Neuron (in vitro differentiated cells): ENCODE results near the gene APRT.

Source experiments
- H2AFZ ChIP-seq: one replicate; pipeline ENCODE4 v1.6.1; 2013; ENCODE audit warnings: low read depth, mild to moderate bottlenecking, inconsistent platforms, low read length, moderate library complexity
- H3K27me3 ChIP-seq: one replicate; pipeline ENCODE4 v1.6.1; 2013; ENCODE audit warnings: low read length; ENCODE audit not compliant: insufficient read depth
- H3K36me3 ChIP-seq: one replicate; pipeline ENCODE4 v1.6.1; 2013; ENCODE audit warnings: low read length; ENCODE audit not compliant: insufficient read depth
- H3K4me1 ChIP-seq: one replicate; pipeline ENCODE4 v1.6.1; 2013; ENCODE audit warnings: low read length; ENCODE audit not compliant: insufficient read depth
- H3K4me3 ChIP-seq: 2 replicates; pipeline ENCODE4 v1.5.1; 2013; ENCODE audit warnings: mild to moderate bottlenecking, low read length, moderate library complexity
- H3K9me3 ChIP-seq: one replicate; pipeline ENCODE4 v1.6.1; 2013; ENCODE audit warnings: low read length

APRT gene

DNA sequence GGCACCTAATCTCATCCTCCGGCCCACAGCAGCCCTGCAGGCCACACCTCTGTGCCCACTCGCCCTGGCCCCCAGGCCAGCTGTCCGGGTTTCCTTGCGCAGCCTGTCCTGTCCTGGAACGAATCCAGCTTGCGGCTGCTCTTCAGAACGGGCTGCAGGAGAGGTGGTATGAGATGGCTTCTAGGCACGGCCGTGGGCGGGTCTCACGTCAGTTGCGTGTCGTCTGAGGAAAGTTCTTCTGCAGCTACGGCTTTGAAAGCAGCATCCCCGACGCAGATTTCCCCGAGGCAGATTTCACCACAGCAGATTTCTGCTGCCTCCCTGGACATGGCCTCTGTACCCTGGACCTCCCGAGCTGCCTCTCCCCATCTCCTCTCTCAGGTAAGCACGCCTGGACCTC is 26.8 kb upstream of the APRT start:
- Histone ChIP-seq H2AFZ (no peak overlapping the region), H3K36me3 (no peaks in the 10 kb centered on the region), H3K4me3 (no peak overlapping the region), H3K9me3 (no peaks in the 10 kb centered on the region), H3K4me1 (no peaks in the 10 kb centered on the region), H3K27me3 (no peaks in the 10 kb centered on the region)

- Histone ChIP-seq H2AFZ (no peak overlapping the region), H3K4me3 (no peak overlapping the region), H3K27me3 (no peaks in the 10 kb centered on the region), H3K9me3 (no peaks in the 10 kb centered on the region), H3K4me1 (no peaks in the 10 kb centered on the region), H3K36me3 (no peaks in the 10 kb centered on the region)
Observed at GRCh38 chr16:88837806-88838205, 26.1 kb upstream of the APRT start.

DNA sequence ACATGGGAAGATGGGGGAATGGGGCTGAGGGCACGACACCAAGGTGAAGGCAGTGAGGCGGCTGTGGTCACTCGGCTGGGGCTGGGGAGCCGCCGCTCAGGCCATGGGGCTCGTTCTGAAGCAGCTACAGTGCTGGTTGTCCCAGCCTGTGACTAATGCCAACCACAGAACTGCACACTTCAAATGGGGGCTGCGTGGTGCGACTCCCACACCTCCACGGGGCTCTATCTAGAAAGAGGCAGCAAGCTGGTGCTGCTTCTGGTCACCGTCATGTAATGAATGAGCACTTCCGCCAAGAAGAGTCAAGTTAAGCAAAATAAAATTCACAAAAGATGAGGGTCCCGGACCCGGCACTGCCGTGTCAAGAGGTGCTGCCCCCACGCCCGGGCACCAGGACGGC is 25.1 kb upstream of the APRT start:
- H3K36me3 ChIP-seq = no peaks in the 10 kb centered on the region
- H2AFZ ChIP-seq = no peak overlapping the region
- H3K27me3 ChIP-seq = no peaks in the 10 kb centered on the region
- H3K4me1 ChIP-seq = no peaks in the 10 kb centered on the region
- no peak overlapping the region for H3K4me3 ChIP-seq
- no peaks in the 10 kb centered on the region for H3K9me3 ChIP-seq

DNA sequence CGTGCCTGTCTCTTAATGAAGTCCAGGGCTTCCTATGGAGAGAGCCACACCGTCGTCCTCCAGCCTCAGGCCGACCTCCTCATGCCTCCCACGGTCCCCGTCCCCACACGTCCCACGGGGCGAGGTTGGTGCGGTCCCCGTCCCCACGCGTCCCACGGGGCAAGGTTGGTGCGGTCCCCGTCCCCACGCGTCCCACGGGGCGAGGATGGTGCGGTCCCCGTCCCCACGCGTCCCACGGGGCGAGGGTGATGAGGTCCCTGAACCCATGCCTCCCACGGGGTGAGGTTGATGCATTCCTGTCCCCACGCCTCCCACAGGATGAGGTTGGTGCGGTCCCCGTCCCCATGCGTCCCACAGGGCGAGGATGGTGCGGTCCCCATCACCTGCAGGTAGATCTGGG is 24.1 kb upstream of the APRT start:
- Histone ChIP-seq H3K4me3 (no peak overlapping the region), H3K4me1 (no peaks in the 10 kb centered on the region), H3K27me3 (no peaks in the 10 kb centered on the region)

GRCh38 chr16:88835383-88835782 is 23.7 kb upstream of the APRT start:
- no peak overlapping the region for H2AFZ ChIP-seq
- H3K27me3 ChIP-seq = no peaks in the 10 kb centered on the region
- no peaks in the 10 kb centered on the region for H3K36me3 ChIP-seq
- no peaks in the 10 kb centered on the region for H3K9me3 ChIP-seq
- H3K4me3 ChIP-seq = no peak overlapping the region
- no peaks in the 10 kb centered on the region for H3K4me1 ChIP-seq

More for the DNA sequence above, 24.1 kb upstream of the APRT start:
- no peak overlapping the region for H2AFZ ChIP-seq
- no peaks in the 10 kb centered on the region for H3K36me3 ChIP-seq
- no peaks in the 10 kb centered on the region for H3K9me3 ChIP-seq

- H3K9me3 ChIP-seq = no peaks in the 10 kb centered on the region
- H2AFZ ChIP-seq = no peak overlapping the region
- no peak overlapping the region for H3K4me3 ChIP-seq
- H3K36me3 ChIP-seq = no peaks in the 10 kb centered on the region
- no peaks in the 10 kb centered on the region for H3K4me1 ChIP-seq
- no peaks in the 10 kb centered on the region for H3K27me3 ChIP-seq
Observed at GRCh38 chr16:88834670-88835069, 22.9 kb upstream of the APRT start.

DNA sequence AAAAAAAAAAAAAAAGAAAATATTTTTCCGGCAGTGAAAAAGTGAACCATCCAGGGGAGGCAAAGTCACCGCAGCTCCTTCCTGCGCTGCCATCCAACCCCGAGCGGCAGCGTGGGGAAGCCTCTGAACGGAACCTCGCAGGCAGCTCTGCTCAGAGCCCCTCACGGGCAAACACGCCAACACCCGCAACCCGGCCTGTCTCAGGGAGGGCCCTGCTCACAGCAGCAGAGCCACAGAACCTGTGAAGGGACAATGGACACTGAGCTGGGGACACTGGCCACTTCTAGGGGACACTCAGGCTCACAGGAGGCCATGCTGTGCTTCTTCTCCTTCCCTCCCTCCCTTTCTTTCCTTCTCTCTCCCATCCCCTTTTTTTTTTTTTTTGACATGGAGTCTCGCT is 21.4 kb upstream of the APRT start:
- no peaks in the 10 kb centered on the region for H3K36me3 ChIP-seq

GRCh38 chr16:88831838-88832237 is 20.1 kb upstream of the APRT start:
- no peaks in the 10 kb centered on the region for H3K9me3 ChIP-seq
- H2AFZ ChIP-seq = no peak overlapping the region
- H3K4me1 ChIP-seq = no peaks in the 10 kb centered on the region
- H3K27me3 ChIP-seq = no peaks in the 10 kb centered on the region
- H3K4me3 ChIP-seq = no peak overlapping the region
- H3K36me3 ChIP-seq = no peaks in the 10 kb centered on the region

More for the DNA sequence above, 21.4 kb upstream of the APRT start:
- no peak overlapping the region for H2AFZ ChIP-seq
- no peaks in the 10 kb centered on the region for H3K4me1 ChIP-seq
- H3K9me3 ChIP-seq = no peaks in the 10 kb centered on the region
- no peak overlapping the region for H3K4me3 ChIP-seq
- H3K27me3 ChIP-seq = no peaks in the 10 kb centered on the region

DNA sequence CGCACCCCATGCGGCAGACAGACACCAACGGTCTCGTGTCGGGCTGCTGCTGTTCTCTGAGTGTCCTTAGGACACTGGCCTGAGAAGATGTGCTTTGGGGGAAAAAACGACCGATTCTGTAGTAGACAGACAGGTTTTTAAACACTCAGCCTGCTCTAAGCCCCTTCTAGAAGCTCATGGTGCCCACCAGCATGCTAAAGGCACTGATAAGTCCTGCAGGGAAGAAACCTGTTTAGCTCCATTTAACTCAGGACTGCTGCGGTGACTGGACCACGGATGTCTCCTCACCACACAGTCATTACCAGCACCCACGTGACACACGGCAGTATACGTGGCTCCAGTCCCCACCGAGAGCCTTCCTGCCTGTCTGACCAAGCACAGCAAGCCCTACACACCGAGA is 19.1 kb upstream of the APRT start:
- Histone ChIP-seq H3K9me3 (no peaks in the 10 kb centered on the region), H3K36me3 (no peaks in the 10 kb centered on the region), H3K4me1 (no peaks in the 10 kb centered on the region), H3K4me3 (no peak overlapping the region), H2AFZ (no peak overlapping the region), H3K27me3 (no peaks in the 10 kb centered on the region)

DNA sequence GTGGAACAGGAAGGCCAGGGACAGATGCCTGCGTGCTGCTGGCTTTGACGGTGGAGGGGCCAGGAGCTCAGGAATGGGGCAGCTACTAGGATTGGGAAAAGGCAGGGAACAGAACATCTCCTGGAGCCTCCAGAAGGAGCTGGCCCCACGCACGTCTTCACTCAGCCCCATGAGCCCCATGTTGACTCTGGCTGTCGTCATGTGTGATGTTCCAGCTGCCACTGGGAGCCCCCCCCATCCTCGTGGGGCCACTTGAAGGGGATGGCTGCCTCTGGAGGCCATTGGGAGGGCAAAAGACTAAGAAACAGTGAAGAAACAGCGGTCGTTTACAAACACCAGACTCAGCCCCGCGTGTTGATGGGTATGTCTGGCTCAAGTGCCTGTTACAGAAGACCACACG is 18.5 kb upstream of the APRT start:
- H3K4me3 ChIP-seq = no peak overlapping the region
- no peak overlapping the region for H2AFZ ChIP-seq
- H3K4me1 ChIP-seq = no peaks in the 10 kb centered on the region
- H3K9me3 ChIP-seq = no peaks in the 10 kb centered on the region
- H3K27me3 ChIP-seq = no peaks in the 10 kb centered on the region
- no peaks in the 10 kb centered on the region for H3K36me3 ChIP-seq

- Histone ChIP-seq H3K36me3 (no peaks in the 10 kb centered on the region), H2AFZ (no peak overlapping the region), H3K9me3 (no peaks in the 10 kb centered on the region), H3K4me1 (no peaks in the 10 kb centered on the region), H3K4me3 (no peak overlapping the region), H3K27me3 (no peaks in the 10 kb centered on the region)
Observed at GRCh38 chr16:88828711-88829110, 17.0 kb upstream of the APRT start.

- no peak overlapping the region for H3K4me3 ChIP-seq
Observed at GRCh38 chr16:88827727-88828126, 16.0 kb upstream of the APRT start.

GRCh38 chr16:88826070-88826840 is 14.5 kb upstream of the APRT start:
- H3K4me1 ChIP-seq = no peaks in the 10 kb centered on the region

More at GRCh38 chr16:88827727-88828126, 16.0 kb upstream of the APRT start:
- no peaks in the 10 kb centered on the region for H3K4me1 ChIP-seq
- H2AFZ ChIP-seq = no peak overlapping the region
- H3K9me3 ChIP-seq = no peaks in the 10 kb centered on the region
- no peaks in the 10 kb centered on the region for H3K36me3 ChIP-seq
- H3K27me3 ChIP-seq = no peaks in the 10 kb centered on the region

DNA sequence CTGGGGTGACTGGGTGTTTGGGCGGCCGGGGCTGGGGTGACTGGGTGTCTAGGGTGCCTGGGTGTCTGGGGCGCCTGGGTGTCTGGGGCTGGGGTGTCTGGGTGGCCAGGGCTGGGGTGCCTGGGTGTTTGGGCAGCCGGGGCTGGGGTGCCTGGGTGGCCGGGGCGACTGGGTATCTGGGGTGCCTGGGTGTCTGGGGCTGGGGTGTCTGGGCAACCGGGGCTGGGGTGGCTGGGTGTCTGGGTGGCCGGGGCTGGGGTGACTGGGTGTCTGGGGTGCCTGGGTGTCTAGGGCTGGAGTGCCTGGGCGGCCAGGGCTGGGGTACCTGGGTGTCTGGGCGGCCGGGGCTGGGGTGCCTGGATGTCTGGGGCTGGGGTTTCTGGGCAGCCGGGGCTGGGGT is 13.4 kb upstream of the APRT start:
- Histone ChIP-seq H3K4me1 (no peaks in the 10 kb centered on the region), H3K36me3 (no peaks in the 10 kb centered on the region), H3K9me3 (no peaks in the 10 kb centered on the region), H3K4me3 (no peak overlapping the region), H3K27me3 (no peaks in the 10 kb centered on the region), H2AFZ (no peak overlapping the region)

More at GRCh38 chr16:88826070-88826840, 14.5 kb upstream of the APRT start:
- Histone ChIP-seq H3K27me3 (no peaks in the 10 kb centered on the region), H3K36me3 (no peaks in the 10 kb centered on the region), H2AFZ (no peak overlapping the region), H3K4me3 (no peak overlapping the region), H3K9me3 (no peaks in the 10 kb centered on the region)
